Measurements from ENCODE around the gene TCAF1. TPM values are rescaled to one million over a fixed set of nuclear protein-coding genes. Genes with fewer than 3 reads are reported as not detected.
"Not testable (repeated sequence)": the region's sequence is repeated elsewhere in the genome, so short reads cannot be mapped to it uniquely, and the experiment has no call there.

The TCAF1 gene
- total and polyA plus RNA-seq, 2 of the 4 experiments (the other 2 are of a cell fraction): 39.3 to 91.8 TPM

- BruUV-seq (replicated peaks); DNase-seq; H3K9ac ChIP-seq (ENCODE audit: low read depth, low read length); H3K14ac ChIP-seq (replicated peaks; ENCODE audit: low read depth, low read length); H3K23ac ChIP-seq (ENCODE audit: low read depth, low read length); H3K9me1 ChIP-seq (ENCODE audit: insufficient read depth, low read length); H2AK5ac ChIP-seq (ENCODE audit: low read depth, low read length); H3K27me3 ChIP-seq (ENCODE audit: control insufficient read depth, insufficient read depth, low read length); H3K9me3 ChIP-seq (ENCODE audit: control insufficient read depth, insufficient read depth, low read length); H3K4me3 ChIP-seq (ENCODE audit: insufficient read depth, low read depth, low read length); H4K8ac ChIP-seq (ENCODE audit: low read depth in 2 of 2, low read length in 2 of 2); H2AFZ ChIP-seq (replicated peaks; ENCODE audit: low read length, poor library complexity); H2AK9ac ChIP-seq (replicated peaks; ENCODE audit: low read depth, low read length, poor library complexity); dilution Hi-C loops (cut with HindIII; ENCODE audit: low sequenced_read_pairs, unreplicated experiment); H3K4me2 ChIP-seq (ENCODE audit: low read depth, low read length); H3K4ac ChIP-seq (ENCODE audit: low read depth, low read length); H3K18ac ChIP-seq (ENCODE audit: low read depth, low read length); H3K56ac ChIP-seq (ENCODE audit: extremely low read depth, insufficient read depth, low read length); H2BK20ac ChIP-seq (ENCODE audit: low read depth, low read length); H3K36me3 ChIP-seq (ENCODE audit: control insufficient read depth, insufficient read depth, low read length); H2BK15ac ChIP-seq (ENCODE audit: low read depth, low read length); in situ Hi-C loops (cut with MboI; ENCODE audit: low sequenced_read_pairs); H4K5ac ChIP-seq (ENCODE audit: low read depth, low read length); H3K4me1 ChIP-seq (ENCODE audit: control insufficient read depth, insufficient read depth, low read length); H3K79me1 ChIP-seq (ENCODE audit: low read depth in 1 of 2, low read length in 2 of 2); intact Hi-C loops (cut with micrococcal nuclease); H3K27ac ChIP-seq (ENCODE audit: insufficient read depth, low read length); H4K91ac ChIP-seq (ENCODE audit: insufficient read depth, low read depth, low read length); CTCF ChIA-PET; H2BK120ac ChIP-seq (ENCODE audit: low read depth, low read length); H4K20me1 ChIP-seq (ENCODE audit: insufficient read depth, low read length); POLR2A ChIA-PET (ENCODE audit: unreplicated experiment); H2BK5ac ChIP-seq (ENCODE audit: low read depth, low read length, poor library complexity, severe bottlenecking): not testable (repeated sequence)
- no CpG with 5 or more reads among the region's 7 CpGs for WGBS, 2 experiments (ENCODE audit: extremely low coverage in 2 of 2, insufficient read length in 1 of 2)
- 0 out of 2 replicates have a peak, but pooled peaks have one; percentile 15 for ATAC-seq (ENCODE audit: low read depth)
Observed at GRCh38 chr7:143824295-143825135, 77.5 kb downstream of the TCAF1 start.

DNA sequence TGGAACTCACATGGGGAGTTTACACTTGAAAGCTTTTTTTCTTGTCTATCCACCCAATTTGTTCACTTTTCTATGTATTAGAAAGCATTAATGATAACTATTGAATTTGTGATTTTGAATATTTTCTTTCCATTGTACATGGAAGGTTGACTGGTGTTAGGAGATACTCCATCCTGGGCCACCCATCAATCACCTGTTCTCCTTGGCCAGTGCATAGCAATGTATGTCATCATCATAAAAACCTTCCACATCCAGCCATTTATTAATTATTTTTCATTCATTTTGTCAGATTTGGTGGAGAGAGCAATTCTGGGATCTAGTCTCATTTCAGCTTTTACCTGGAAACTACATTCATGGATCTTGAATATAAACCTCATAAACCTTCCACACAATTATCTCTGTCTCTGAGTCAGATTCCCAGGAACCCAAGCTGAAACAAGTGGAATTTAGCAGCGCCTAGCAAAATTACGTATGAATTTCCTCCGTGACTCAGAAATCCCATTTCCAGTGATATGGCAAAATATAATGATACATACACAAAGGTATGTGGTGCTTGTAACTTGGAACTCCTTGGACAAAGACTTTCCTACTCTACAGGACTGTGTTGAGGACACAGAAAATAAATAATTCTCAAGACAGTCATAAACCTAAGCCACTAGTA, 78.2 kb downstream of the TCAF1 start:
- H4K8ac ChIP-seq (ENCODE audit: low read depth in 2 of 2, low read length in 2 of 2); BruUV-seq (replicated peaks); H3K79me1 ChIP-seq (ENCODE audit: low read depth in 1 of 2, low read length in 2 of 2); H2BK5ac ChIP-seq (ENCODE audit: low read depth, low read length, poor library complexity, severe bottlenecking); intact Hi-C loops (cut with micrococcal nuclease); DNase-seq; H2AFZ ChIP-seq (replicated peaks; ENCODE audit: low read length, poor library complexity); H3K27ac ChIP-seq (ENCODE audit: insufficient read depth, low read length); H3K27me3 ChIP-seq (ENCODE audit: control insufficient read depth, insufficient read depth, low read length); H3K4me1 ChIP-seq (ENCODE audit: control insufficient read depth, insufficient read depth, low read length); H4K20me1 ChIP-seq (ENCODE audit: insufficient read depth, low read length); H3K9me1 ChIP-seq (ENCODE audit: insufficient read depth, low read length); H3K4me3 ChIP-seq (ENCODE audit: insufficient read depth, low read depth, low read length); H3K4me2 ChIP-seq (ENCODE audit: low read depth, low read length); H3K9ac ChIP-seq (ENCODE audit: low read depth, low read length); H3K36me3 ChIP-seq (ENCODE audit: control insufficient read depth, insufficient read depth, low read length); H3K18ac ChIP-seq (ENCODE audit: low read depth, low read length); H2AK5ac ChIP-seq (ENCODE audit: low read depth, low read length); H2AK9ac ChIP-seq (replicated peaks; ENCODE audit: low read depth, low read length, poor library complexity); H3K9me3 ChIP-seq (ENCODE audit: control insufficient read depth, insufficient read depth, low read length); H2BK20ac ChIP-seq (ENCODE audit: low read depth, low read length); H2BK120ac ChIP-seq (ENCODE audit: low read depth, low read length); H2BK15ac ChIP-seq (ENCODE audit: low read depth, low read length); H4K5ac ChIP-seq (ENCODE audit: low read depth, low read length); H3K4ac ChIP-seq (ENCODE audit: low read depth, low read length); POLR2A ChIA-PET (ENCODE audit: unreplicated experiment); CTCF ChIA-PET; dilution Hi-C loops (cut with HindIII; ENCODE audit: low sequenced_read_pairs, unreplicated experiment); H3K56ac ChIP-seq (ENCODE audit: extremely low read depth, insufficient read depth, low read length); H3K23ac ChIP-seq (ENCODE audit: low read depth, low read length); in situ Hi-C loops (cut with MboI; ENCODE audit: low sequenced_read_pairs); H4K91ac ChIP-seq (ENCODE audit: insufficient read depth, low read depth, low read length); H3K14ac ChIP-seq (replicated peaks; ENCODE audit: low read depth, low read length): not testable (repeated sequence)
- no CpG with 5 or more reads among the region's 3 CpGs for WGBS, 2 experiments (ENCODE audit: extremely low coverage in 2 of 2, insufficient read length in 1 of 2)
- peak; percentile 79 for ATAC-seq (ENCODE audit: low read depth)
